PFSK-1 (cell line): ENCODE measurements around the gene SPG7.

Source experiments
- POLR2AphosphoS5 ChIP-seq: IDR thresholded peaks from 2 replicates; pipeline ENCODE4 v1.6.1; 2012; ENCODE audit warnings: low read depth, mild to moderate bottlenecking, control low read depth, low read length, moderate library complexity
- REST ChIP-seq, 2 experiments: IDR thresholded peaks; 2 replicates each; pipeline versions ENCODE4 v1.6.1 to v1.8.0; 2011 to 2012; ENCODE audit warnings: low read depth in 2 of 2, low read length in 2 of 2, control low read depth in 1 of 2, inconsistent platforms in 1 of 2, mild to moderate bottlenecking in 1 of 2, moderate library complexity in 1 of 2; ENCODE audit not compliant: insufficient read depth in 1 of 2
- TAF1 ChIP-seq: IDR thresholded peaks from 2 replicates; pipeline ENCODE4 v1.6.1; 2012; ENCODE audit warnings: low read length, control low read depth, borderline replicate concordance; ENCODE audit not compliant: insufficient read depth

- no peak for TF ChIP-seq TAF1
- TF ChIP-seq POLR2AphosphoS5: no peak
- no peak for TF ChIP-seq REST (IDR thresholded peaks at IDR 0.05; ENCODE audit: insufficient read depth in 1 of 2, low read depth in 2 of 2, low read length in 2 of 2)
These were observed 4.2 kb downstream of the SPG7 start for GRCh38 chr16:89512453-89512852.
